Suprapubic skin (tissue), 4 donors: ENCODE data around the gene NRCAM. TPM values are rescaled to one million over a fixed set of nuclear protein-coding genes. Genes with fewer than 3 reads are reported as not detected.

ENCODE experiments used
- DNase-seq, 2 donors: peaks; one replicate each; pipeline ENCODE4 v3.0.0-alpha.2; 2019; ENCODE audit warnings: low spot score in 2 of 2
- H3K27ac ChIP-seq: fragments of 200-600 bp; sonication (generic); one replicate; pipeline ENCODE4 v1.5.1; 2019
- H3K27me3 ChIP-seq: fragments of 200-600 bp; sonication (generic); one replicate; pipeline ENCODE4 v1.5.1; 2019
- H3K36me3 ChIP-seq: fragments of 200-600 bp; sonication (generic); one replicate; pipeline ENCODE4 v1.5.1; 2019
- H3K4me1 ChIP-seq: fragments of 200-600 bp; sonication (generic); one replicate; pipeline ENCODE4 v1.5.1; 2019
- H3K4me3 ChIP-seq: fragments of 200-600 bp; sonication (generic); one replicate; pipeline ENCODE4 v1.5.1; 2019; ENCODE audit warnings: mild to moderate bottlenecking
- H3K9me3 ChIP-seq: fragments of 200-600 bp; sonication (generic); one replicate; pipeline ENCODE4 v1.5.1; 2019
- EP300 ChIP-seq: sonication (generic); formaldehyde crosslinking; IDR thresholded peaks from one replicate; pipeline ENCODE4 v1.6.1; 2017; ENCODE audit warnings: antibody characterized with exemption
- POLR2A ChIP-seq, 2 donors: fragments of 450-650 bp; IDR thresholded peaks; one replicate each; pipeline ENCODE4 v1.6.1; 2017; ENCODE audit warnings: antibody characterized with exemption in 2 of 2, mild to moderate bottlenecking in 2 of 2, moderate library complexity in 2 of 2
- POLR2AphosphoS5 ChIP-seq, 3 donors: sonication (generic); formaldehyde crosslinking; IDR thresholded peaks; one replicate each; pipeline ENCODE4 v1.6.1; 2017; ENCODE audit warnings: antibody characterized with exemption in 3 of 3
- WGBS: methylation state at CpG from one replicate; pipeline ENCODE4 v1.1.5; 2018; 5-methylcytosine and 5-hydroxymethylcytosine counted together
- total RNA-seq, 4 donors: library from RNA; depleted of rRNA; stranded (reverse); fragments of >200 nt; gene quantifications; one replicate each; pipeline ENCODE4 v1.1.0, GENCODE V29; 2016
- TF ChIP-seq, protein P1 (sequence below), 2 donors: fragments of 200-600 bp in 1 of 2; fragments of 450-650 bp in 1 of 2; sonication (generic) in 1 of 2; IDR thresholded peaks; one replicate each; pipeline ENCODE4 v1.5.1; 2016 to 2019; ENCODE audit warnings: antibody characterized with exemption in 2 of 2, mild to moderate bottlenecking in 1 of 2, moderate library complexity in 1 of 2

NRCAM gene
- total RNA-seq, 4 donors from 2014 or later = 2.3 to 7.2 (median 2.8) TPM

DNA sequence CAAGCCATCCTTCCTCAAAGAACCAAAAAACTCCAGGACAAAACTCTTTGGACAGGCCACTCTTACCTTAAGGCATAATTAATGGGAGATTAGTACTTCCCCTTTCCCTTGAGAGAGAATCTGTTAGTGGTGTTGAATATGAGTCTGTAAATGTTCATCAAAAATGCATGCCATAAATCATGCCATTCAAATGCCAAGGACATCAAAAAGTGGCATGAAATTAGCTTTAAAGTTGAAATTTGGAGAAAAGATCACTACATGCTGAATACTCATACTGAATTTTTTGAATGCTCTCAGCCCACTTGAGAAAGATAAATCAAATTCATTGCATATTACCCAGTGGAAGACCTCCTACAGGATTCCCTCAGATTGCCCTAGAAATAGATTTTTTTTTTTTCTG is 6.7 kb downstream of the NRCAM start:
- Histone ChIP-seq H3K9me3 (no peaks in the 10 kb centered on the region), H3K27ac (no peak overlapping the region), H3K4me1 (peaks cover 2% of the 10 kb centered on the region), H3K36me3 (no peaks in the 10 kb centered on the region), H3K27me3 (peaks cover 19% of the 10 kb centered on the region), H3K4me3 (no peak overlapping the region)
- TF ChIP-seq, protein P1, sequence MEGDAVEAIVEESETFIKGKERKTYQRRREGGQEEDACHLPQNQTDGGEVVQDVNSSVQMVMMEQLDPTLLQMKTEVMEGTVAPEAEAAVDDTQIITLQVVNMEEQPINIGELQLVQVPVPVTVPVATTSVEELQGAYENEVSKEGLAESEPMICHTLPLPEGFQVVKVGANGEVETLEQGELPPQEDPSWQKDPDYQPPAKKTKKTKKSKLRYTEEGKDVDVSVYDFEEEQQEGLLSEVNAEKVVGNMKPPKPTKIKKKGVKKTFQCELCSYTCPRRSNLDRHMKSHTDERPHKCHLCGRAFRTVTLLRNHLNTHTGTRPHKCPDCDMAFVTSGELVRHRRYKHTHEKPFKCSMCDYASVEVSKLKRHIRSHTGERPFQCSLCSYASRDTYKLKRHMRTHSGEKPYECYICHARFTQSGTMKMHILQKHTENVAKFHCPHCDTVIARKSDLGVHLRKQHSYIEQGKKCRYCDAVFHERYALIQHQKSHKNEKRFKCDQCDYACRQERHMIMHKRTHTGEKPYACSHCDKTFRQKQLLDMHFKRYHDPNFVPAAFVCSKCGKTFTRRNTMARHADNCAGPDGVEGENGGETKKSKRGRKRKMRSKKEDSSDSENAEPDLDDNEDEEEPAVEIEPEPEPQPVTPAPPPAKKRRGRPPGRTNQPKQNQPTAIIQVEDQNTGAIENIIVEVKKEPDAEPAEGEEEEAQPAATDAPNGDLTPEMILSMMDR (IDR thresholded peaks at IDR 0.05) = no peak
- TF ChIP-seq POLR2AphosphoS5 (IDR thresholded peaks at IDR 0.05) = no peak
- TF ChIP-seq POLR2A (IDR thresholded peaks at IDR 0.05) = no peak
- TF ChIP-seq EP300 = no peak
- DNase-seq = no peak

DNA sequence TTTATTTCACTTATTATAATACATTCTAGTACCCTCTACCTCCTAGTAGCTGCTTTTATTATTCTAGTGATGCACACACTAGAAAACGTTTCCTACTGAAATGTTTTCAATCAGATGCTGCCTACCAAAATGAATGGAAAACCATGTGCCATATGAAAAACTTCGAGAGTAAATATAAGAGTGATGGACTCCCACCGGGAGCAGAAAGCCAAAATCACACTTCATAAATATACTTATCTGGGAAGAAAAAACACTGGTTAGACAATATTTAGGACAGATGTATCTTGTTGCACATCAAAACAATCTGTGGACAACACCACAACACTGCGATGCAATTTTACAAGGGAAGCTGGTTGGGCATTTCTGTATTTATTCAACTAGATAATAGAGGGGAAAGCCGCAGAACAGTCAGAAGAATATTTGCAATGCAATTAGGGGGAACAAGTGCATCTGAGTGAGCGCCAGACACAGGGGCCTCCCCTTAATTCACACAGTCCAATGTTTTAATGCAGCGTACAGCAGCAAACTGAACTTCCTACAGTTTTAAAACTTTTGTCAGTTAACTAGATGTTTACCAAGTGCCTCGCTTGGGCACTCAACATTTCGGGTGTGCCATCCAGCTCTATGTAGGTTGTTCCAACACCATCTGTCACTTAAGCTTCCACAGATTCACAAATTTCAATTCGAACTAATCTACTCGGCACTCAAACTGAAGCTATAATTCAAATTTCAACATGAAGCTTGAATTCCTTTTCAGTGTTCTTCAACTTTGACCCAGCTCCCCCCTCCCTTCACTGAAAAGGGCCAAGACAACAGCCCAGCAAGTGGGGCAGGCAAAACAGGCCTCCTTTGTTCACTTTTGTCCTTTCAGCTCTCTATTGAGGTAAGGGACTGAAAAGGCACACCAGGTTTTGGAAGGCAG is 7.4 kb downstream of the NRCAM start:
- no peak for DNase-seq
- no peaks in the 10 kb centered on the region for H3K9me3 ChIP-seq
- TF ChIP-seq POLR2A (IDR thresholded peaks at IDR 0.05) (no peak), EP300 (no peak), POLR2AphosphoS5 (IDR thresholded peaks at IDR 0.05) (no peak)
- TF ChIP-seq, protein P1 (IDR thresholded peaks at IDR 0.05) = no peak
- H3K4me1 ChIP-seq = no peaks in the 10 kb centered on the region
- no peak overlapping the region for H3K4me3 ChIP-seq
- H3K36me3 ChIP-seq = no peaks in the 10 kb centered on the region
- WGBS = 67% methylated on average over 11 of the region's 11 CpGs
- H3K27me3 ChIP-seq = peaks cover 12% of the 10 kb centered on the region
- H3K27ac ChIP-seq = no peak overlapping the region

DNA sequence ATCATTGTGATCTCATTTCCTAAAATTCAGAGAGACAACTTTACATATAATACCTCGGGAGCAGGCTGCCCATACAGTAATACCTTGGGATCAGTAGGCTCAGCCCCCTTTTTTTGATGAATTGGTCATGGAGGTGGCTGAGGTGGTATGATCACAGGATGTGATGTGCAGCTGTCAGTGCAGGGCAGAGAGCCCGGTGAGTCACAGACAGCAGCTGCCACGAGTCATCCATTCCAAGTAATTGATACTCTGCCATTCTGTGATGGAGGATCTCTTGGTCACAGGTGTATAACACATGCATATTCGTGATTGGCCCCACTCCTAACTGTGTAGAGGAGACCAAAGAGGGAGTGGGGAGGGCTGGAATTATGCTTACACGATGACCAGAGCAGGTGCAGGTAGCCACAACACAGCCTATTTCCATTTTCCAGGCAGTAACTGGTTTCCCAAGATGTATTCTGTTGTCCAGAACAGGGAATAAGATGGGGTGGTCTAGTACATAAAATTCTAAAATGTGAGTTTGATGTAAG is 14.1 kb downstream of the NRCAM start:
- Histone ChIP-seq H3K9me3 (no peaks in the 10 kb centered on the region), H3K4me1 (no peaks in the 10 kb centered on the region), H3K27ac (no peak overlapping the region), H3K36me3 (no peaks in the 10 kb centered on the region), H3K27me3 (no peaks in the 10 kb centered on the region), H3K4me3 (no peak overlapping the region)
- 65% methylated on average over 5 of the region's 5 CpGs for WGBS
- no peak for DNase-seq
- no peak for TF ChIP-seq POLR2AphosphoS5 (IDR thresholded peaks at IDR 0.05)
- TF ChIP-seq EP300 = no peak
- TF ChIP-seq, protein P1 (IDR thresholded peaks at IDR 0.05) = no peak
- TF ChIP-seq POLR2A (IDR thresholded peaks at IDR 0.05) = no peak

DNA sequence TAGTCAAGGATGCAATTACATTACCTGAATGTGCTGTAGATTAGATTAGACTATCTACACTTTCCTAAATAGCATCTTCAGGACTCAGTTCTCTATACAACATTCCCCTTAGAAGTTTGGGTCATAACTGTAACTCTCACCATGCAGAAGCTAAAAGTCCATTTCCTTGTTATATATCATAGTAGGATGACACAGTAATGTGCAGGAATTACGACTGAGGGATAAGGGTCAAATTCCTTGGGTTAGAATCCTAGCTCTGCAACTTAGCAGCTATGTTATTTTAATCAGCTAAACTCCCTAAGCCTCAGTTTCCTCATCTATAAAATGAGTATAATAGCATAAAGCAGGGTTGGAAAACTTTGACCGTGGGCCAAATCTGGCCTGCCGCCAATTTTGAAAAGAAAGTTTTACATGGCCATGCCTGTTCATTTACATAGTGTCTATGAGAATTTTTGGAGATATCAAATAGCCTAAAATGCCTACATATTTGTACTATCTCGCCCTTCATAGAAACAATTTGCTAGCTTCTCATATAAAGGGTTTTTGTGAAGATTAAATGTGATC is 14.8 kb downstream of the NRCAM start:
- Histone ChIP-seq H3K36me3 (no peaks in the 10 kb centered on the region), H3K4me3 (no peak overlapping the region), H3K4me1 (no peaks in the 10 kb centered on the region), H3K27me3 (no peaks in the 10 kb centered on the region), H3K9me3 (no peaks in the 10 kb centered on the region), H3K27ac (no peak overlapping the region)
- no peak for DNase-seq
- TF ChIP-seq EP300 = no peak
- no peak for TF ChIP-seq POLR2AphosphoS5 (IDR thresholded peaks at IDR 0.05)
- TF ChIP-seq POLR2A (IDR thresholded peaks at IDR 0.05) = no peak
- TF ChIP-seq, protein P1 (IDR thresholded peaks at IDR 0.05) = no peak
- 77% methylated on average over 4 of the region's 4 CpGs for WGBS

DNA sequence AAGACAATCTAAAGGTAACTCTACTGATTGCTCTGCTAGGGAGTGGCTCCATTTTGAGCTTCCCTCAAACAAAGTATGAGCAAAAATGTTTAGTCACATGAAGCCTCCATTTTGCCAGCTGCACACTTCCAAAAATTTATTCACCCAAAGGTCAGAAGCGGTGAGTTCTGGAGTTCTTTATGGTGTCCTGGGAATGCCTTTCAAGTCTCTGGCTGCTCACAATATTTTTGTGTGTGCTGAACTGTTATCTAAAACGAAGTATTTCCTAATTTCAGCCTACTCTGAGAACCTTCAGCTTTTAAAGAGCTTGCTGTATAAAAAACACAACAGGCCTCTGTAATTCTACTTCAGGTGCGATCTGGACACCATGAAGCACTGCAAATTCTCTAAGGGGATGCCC is 15.6 kb downstream of the NRCAM start:
- DNase-seq = no peak
- Histone ChIP-seq H3K27me3 (no peaks in the 10 kb centered on the region), H3K27ac (no peak overlapping the region), H3K36me3 (no peaks in the 10 kb centered on the region), H3K9me3 (no peaks in the 10 kb centered on the region), H3K4me1 (no peaks in the 10 kb centered on the region), H3K4me3 (no peak overlapping the region)
- TF ChIP-seq, protein P1 (IDR thresholded peaks at IDR 0.05) = no peak
- TF ChIP-seq POLR2A (IDR thresholded peaks at IDR 0.05) = no peak
- TF ChIP-seq POLR2AphosphoS5 (IDR thresholded peaks at IDR 0.05) = no peak
- no peak for TF ChIP-seq EP300
- WGBS = 78% methylated on average over 3 of the region's 3 CpGs
